Sigmoid colon (tissue), 4 donors: ENCODE data around the gene UCN2.

ENCODE experiments used
- POLR2A ChIP-seq, 2 donors: fragments of 450-650 bp; IDR thresholded peaks; one replicate each; pipeline ENCODE4 v1.6.1; 2016; ENCODE audit warnings: antibody characterized with exemption in 2 of 2, mild to moderate bottlenecking in 2 of 2, moderate library complexity in 2 of 2
- POLR2AphosphoS5 ChIP-seq, 4 donors: sonication (generic); formaldehyde crosslinking; IDR thresholded peaks; one replicate each; pipeline ENCODE4 v1.6.1; 2017; ENCODE audit warnings: antibody characterized with exemption in 4 of 4
- TF ChIP-seq, protein P1 (sequence below), 4 experiments: fragments of 450-650 bp in 3 of 4; fragments of 200-600 bp in 1 of 4; IDR thresholded peaks; one replicate each; pipeline ENCODE4 v1.5.1; 2016 to 2019; ENCODE audit warnings: antibody characterized with exemption in 4 of 4, mild to moderate bottlenecking in 3 of 4, moderate library complexity in 2 of 4

GRCh38 chr3:48597408-48597800 lies 33.8 kb upstream of the UCN2 start:
- TF ChIP-seq, protein P1, sequence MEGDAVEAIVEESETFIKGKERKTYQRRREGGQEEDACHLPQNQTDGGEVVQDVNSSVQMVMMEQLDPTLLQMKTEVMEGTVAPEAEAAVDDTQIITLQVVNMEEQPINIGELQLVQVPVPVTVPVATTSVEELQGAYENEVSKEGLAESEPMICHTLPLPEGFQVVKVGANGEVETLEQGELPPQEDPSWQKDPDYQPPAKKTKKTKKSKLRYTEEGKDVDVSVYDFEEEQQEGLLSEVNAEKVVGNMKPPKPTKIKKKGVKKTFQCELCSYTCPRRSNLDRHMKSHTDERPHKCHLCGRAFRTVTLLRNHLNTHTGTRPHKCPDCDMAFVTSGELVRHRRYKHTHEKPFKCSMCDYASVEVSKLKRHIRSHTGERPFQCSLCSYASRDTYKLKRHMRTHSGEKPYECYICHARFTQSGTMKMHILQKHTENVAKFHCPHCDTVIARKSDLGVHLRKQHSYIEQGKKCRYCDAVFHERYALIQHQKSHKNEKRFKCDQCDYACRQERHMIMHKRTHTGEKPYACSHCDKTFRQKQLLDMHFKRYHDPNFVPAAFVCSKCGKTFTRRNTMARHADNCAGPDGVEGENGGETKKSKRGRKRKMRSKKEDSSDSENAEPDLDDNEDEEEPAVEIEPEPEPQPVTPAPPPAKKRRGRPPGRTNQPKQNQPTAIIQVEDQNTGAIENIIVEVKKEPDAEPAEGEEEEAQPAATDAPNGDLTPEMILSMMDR (IDR thresholded peaks at IDR 0.05) = no peak
- TF ChIP-seq POLR2AphosphoS5 (IDR thresholded peaks at IDR 0.05) (peak in 1 of 4 donors; percentile 4), POLR2A (IDR thresholded peaks at IDR 0.05) (no peak)
